DMS53 treated with DMSO at 0.1 percent for 48 hours (cell line): Measurements from ENCODE around the gene INPP4B.

Experiments
- DNase-seq: peaks from one replicate; lab custom pipeline; 2025; ENCODE audit not compliant: unreplicated experiment; lab: John Stamatoyannopoulos, UW

INPP4B gene

GRCh38 chr4:142687547-142688275 is 158.4 kb downstream of the INPP4B start:
- no peak for DNase-seq

GRCh38 chr4:142686081-142686480 is 160.0 kb downstream of the INPP4B start:
- DNase-seq: no peak

- DNase-seq: no peak
Observed at GRCh38 chr4:142683997-142684396, 162.1 kb downstream of the INPP4B start.

GRCh38 chr4:142683503-142683902 is 162.6 kb downstream of the INPP4B start:
- DNase-seq: peak; percentile 29

GRCh38 chr4:142671516-142671915 is 174.6 kb downstream of the INPP4B start:
- no peak for DNase-seq

- no peak for DNase-seq
Observed at GRCh38 chr4:142663828-142664227, 182.3 kb downstream of the INPP4B start.

- no peak for DNase-seq
Observed at GRCh38 chr4:142660728-142661127, 185.4 kb downstream of the INPP4B start.

GRCh38 chr4:142656178-142656577 is 189.9 kb downstream of the INPP4B start:
- no peak for DNase-seq

- DNase-seq: no peak
Observed at GRCh38 chr4:142648378-142648777, 197.7 kb downstream of the INPP4B start.

GRCh38 chr4:142645475-142646108 is 200.5 kb downstream of the INPP4B start:
- DNase-seq: peak; percentile 7

- peak; percentile 33 for DNase-seq
Observed at GRCh38 chr4:142644628-142645027, 201.5 kb downstream of the INPP4B start.

- DNase-seq: no peak
Observed at GRCh38 chr4:142637614-142638013, 208.5 kb downstream of the INPP4B start.

GRCh38 chr4:142631836-142632235 is 214.3 kb downstream of the INPP4B start:
- DNase-seq: no peak

- no peak for DNase-seq
Observed at GRCh38 chr4:142615324-142615665, 230.8 kb downstream of the INPP4B start.

GRCh38 chr4:142614621-142615323 is 231.3 kb downstream of the INPP4B start:
- DNase-seq: no peak

- peak; percentile 81 for DNase-seq
Observed at GRCh38 chr4:142607976-142608375, 238.1 kb downstream of the INPP4B start.

- no peak for DNase-seq
Observed at GRCh38 chr4:142600952-142601351, 245.1 kb downstream of the INPP4B start.

GRCh38 chr4:142598132-142598531 is 248.0 kb downstream of the INPP4B start:
- no peak for DNase-seq

- no peak for DNase-seq
Observed at GRCh38 chr4:142596595-142596994, 249.5 kb downstream of the INPP4B start.

GRCh38 chr4:142596121-142596520 is 250.0 kb downstream of the INPP4B start:
- DNase-seq: no peak

GRCh38 chr4:142595222-142595871 is 250.8 kb downstream of the INPP4B start:
- DNase-seq: no peak

GRCh38 chr4:142585411-142585810 is 260.7 kb downstream of the INPP4B start:
- DNase-seq: no peak
